HG02943 (cell line): ENCODE data around the gene FAAP100.

Experiments
- ATAC-seq: cut with Tn5 transposase; IDR thresholded peaks from one replicate; pipeline ENCODE4 v1.9.1; 2021; ENCODE audit warnings: mild to moderate bottlenecking, low read depth, moderate library complexity; ENCODE audit not compliant: unreplicated experiment

The FAAP100 gene

GRCh38 chr17:81492706-81493105 is 59.4 kb downstream of the FAAP100 start:
- ATAC-seq, result no peak

GRCh38 chr17:81492202-81492601 is 60.0 kb downstream of the FAAP100 start:
- ATAC-seq, result no peak

GRCh38 chr17:81491761-81492160 is 60.4 kb downstream of the FAAP100 start:
- ATAC-seq, result no peak

GRCh38 chr17:81491181-81491581 is 61.0 kb downstream of the FAAP100 start:
- no peak for ATAC-seq

- ATAC-seq, result no peak
Observed at GRCh38 chr17:81489998-81490992, 61.9 kb downstream of the FAAP100 start.
